HG03064 (cell line): Measurements from ENCODE around the gene SHISA9.

Experiments used
- ATAC-seq: cut with Tn5 transposase; IDR thresholded peaks from one replicate; pipeline ENCODE4 v1.9.1; 2021; ENCODE audit warnings: low read depth; ENCODE audit not compliant: unreplicated experiment

Gene SHISA9

DNA sequence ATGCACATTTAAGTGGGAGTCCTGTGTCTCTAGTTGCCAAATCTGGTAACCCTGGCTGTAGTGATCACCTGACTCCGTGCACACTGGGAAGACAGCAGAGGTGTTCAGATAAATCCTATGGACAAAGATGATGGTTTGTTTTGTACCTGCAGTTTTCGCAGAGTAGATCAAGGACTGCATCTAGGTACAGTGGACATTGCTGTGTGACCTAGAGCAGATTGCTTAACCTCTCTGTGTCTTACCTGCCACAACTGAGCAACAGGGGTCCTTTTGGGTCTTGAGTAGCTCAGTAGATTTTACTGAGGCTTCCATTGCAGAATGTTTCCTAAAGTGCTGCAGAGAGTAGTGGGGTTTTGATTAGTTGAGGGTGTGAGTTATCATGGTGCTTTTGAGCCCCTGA lies 160.8 kb downstream of the SHISA9 start:
- ATAC-seq = no peak

DNA sequence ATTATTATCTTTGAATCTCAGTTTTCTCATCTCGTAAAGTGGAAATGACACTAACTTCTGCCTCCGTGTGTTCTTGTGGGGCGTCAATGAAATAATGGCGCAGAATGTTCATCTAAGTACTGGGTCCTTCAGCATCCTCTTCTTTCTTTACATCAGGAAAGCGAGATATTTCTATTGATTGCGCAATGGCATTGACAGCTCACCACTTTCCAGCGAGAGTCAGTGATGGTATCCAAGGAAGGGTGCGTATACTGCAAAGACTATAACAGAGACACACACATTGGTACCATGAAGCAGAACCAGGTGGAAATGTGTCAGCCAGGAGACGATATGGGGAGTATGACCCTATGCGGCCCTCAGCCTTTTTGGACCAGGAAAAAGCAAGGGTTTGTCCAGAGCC lies 162.1 kb downstream of the SHISA9 start:
- ATAC-seq = no peak

DNA sequence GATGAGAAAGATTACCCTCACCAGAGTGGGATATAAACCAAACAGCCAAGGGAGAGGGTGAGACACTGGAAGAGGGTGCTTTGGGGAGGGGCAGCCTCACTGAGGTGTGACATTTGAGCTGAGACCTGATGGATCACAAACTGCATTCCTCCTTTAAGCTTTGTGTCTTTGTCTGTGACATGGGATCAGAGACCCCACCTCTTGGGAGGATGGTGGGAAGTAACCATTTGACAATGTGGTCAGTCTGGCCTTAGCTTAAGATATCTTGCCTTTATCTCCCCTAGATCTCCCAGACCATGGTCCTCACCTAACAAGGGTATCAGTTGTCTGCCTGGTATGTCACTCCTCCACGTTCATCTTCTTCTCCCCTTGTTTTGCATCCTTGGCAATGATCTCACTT lies 163.4 kb downstream of the SHISA9 start:
- ATAC-seq = no peak

DNA sequence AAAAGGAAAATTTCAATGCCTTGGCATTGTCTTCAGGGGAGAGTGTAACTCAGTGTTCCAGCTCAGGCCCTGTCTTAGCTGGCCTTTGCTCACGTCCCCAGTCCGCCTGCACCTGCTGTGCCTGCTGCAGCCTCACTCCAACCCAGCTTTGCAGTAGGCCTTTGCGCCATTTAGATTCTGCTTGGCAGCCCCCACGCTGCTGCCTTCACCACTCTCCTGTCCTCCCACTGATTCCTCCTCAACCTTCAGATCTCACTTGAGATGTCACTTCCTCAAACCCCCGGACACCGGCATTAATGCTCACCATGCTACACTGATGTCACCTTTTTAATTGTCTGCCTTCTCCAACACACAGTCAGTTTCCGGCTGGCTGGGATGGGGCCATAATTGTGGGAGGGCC lies 166.2 kb downstream of the SHISA9 start:
- ATAC-seq = no peak

DNA sequence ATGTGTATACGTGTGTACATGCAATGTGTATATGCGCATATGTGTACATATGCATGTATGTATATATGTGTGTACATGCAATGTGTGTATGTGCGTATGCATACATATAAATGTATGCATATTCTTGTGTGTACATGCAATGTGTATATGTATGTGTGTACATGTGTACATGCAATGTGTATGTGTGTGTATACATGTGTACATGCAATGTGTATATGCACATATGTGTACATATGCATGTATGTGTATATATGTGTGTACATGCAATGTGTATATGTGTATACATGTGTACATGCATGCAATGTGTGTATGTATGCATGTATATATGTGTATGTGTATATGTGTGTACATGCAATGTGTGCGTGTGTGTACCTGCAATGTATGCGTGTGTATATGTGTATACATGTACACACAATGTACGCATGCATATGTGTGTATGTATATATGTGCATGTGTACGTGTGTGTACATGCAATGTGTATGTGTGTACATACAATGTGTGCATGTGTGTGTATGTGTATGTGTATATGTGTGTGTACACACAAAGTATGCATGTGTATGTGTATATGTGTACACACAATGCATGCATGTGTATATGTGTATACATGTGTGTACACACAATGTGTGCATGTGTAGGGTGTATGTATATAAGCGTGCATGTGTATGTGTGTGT lies 167.7 kb downstream of the SHISA9 start:
- ATAC-seq = no peak

DNA sequence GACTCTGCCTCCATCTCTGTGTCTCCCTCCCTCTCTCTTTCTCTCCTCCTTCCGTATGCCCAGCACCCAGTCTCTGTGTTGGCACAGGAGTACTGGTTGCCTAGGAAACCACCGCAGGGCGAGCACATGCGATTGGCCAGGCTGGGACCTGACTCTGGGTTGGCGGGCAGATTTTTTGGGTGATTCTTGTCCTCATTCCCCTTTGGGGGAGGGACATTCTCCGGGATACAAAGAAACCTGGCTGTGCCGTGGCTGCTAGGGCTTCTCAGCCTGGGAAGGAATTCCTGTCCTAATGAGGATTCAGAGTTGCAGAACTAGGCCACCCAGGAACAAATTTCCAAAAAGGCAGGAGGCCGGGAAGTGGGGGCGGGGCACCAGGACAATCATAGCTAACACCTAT lies 168.9 kb downstream of the SHISA9 start:
- ATAC-seq = no peak

DNA sequence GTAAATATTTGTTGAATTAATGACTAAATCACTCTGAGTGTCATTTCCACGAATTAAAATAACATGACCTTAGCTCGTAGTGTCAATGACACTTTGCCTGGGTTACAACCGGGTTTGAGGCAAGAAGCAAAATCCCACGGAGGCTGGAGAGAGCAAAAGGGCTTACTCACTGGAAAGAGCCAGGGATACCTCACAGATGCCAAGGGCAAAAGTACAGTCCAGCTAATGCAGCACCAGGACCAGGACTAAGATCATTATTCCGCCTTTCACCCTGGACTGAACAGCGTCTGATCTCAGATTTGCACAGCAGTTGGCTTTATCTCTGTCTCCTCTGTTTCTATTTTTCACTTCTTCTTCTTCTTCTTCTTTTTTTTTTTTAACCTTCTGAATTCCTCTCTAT lies 175.5 kb downstream of the SHISA9 start:
- no peak for ATAC-seq

DNA sequence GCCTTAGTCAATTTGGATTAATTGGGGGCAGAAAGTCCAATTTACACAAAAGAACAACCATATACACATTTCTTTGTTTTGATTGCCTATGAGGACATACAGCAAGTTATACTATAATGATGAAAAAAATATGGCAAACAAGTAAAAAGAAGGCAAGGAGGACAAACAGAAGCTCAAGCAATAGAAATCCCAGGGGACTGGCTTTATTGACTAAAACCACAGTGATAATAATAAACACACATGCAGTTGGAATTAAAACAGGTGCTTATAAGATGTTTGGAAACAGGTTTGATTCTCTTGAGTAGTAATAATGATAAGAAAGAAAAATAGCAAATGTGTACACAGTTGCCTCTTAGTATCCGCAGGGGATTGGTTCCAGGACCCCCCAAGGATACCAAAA lies 176.4 kb downstream of the SHISA9 start:
- ATAC-seq = no peak

DNA sequence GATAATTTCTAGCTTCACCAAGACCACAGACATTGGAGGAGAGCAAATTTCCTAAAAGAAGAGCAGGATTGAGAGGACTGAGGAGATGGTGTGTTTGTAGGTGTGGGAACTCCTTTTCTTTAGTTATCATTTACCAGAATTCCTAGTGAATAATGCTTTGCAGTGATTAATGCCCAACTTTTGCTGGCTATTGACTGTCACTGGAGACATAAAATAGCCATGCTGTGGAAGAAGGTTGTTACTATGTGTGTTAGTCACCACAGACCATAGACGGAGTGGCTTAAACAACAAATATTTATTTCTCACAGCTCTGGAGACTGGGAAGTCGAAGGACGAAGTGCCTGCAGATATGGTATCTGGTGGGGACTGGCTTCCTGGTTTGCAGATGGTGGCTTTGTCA lies 179.1 kb downstream of the SHISA9 start:
- ATAC-seq = no peak

DNA sequence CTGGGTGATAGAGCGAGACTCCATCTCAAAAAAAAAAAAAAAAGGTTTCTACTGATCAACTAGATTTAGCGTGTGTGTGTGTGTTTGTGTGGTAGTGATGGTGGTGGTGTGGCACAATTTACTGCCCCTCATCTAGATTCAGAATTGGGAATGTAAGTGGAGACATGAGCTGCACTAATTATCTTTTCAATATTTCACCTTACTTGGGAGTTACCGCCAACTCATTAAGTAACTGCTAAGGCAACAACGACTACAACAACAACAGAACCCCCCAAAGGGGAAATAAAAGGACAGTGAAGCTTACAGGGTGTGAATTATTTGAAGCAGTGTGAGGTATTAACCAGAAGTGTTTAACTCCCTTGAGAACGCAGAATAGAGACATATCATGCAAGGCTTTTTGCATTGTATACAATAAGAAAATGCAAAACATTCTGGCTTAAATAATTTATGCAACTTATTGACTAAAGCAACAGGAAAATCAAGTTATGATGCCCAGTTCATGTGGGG lies 180.5 kb downstream of the SHISA9 start:
- no peak for ATAC-seq

DNA sequence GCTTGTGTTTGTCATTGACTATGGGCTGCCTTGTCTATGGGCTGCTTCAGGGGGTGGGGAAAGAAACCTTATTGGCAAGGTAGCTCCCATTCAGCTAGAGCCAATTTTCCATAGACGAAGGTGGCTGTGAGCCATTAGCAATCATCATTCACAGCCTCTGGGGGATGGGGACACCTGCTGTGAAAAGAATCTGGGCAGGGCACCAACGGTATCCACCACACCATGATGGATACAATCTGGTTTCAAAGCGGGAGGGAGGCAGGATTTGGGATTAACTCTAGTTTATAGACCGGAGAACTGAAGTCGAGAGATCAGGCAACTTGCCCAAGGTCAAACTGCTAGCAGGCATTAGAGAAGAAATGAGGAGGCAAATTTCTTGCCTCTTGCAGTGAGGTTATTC lies 182.3 kb downstream of the SHISA9 start:
- ATAC-seq = no peak

DNA sequence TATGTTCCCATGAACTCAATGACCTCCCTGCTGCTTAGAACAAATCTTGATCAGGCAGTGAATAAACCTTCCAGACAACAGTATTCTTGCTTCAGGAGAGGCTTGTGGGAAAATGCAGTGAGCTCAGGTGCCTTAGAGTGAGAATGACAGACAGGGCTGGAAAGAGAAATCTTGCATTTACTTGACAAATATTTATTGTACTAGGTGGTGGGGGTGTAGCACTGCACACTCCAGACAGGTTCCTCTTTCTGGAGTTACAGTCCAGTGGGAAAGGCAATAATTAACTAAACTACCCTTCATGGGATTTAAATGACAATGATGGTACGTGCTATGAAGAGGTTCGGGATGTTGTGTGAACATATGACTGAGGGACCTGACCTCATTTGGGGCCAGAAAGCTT lies 182.9 kb downstream of the SHISA9 start:
- ATAC-seq = no peak

DNA sequence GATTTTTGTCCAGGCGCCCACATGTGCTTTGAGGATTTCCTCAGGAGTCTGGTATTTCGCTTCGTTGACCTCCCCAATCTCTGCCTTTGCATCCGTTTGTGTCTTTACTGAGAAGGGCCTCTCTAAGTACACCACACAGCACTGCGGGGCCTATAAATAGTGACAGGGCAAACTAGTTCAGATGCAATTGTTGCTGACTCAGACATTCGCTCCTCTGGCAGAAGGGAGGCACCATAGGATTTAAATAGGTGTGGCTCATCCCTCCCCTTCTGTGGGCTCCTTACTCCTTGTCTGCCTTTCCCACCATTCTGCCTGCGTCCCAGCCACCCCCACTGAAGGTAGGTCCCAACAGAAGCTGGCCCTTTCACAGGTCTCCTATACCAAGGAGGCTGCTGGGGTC lies 192.3 kb downstream of the SHISA9 start:
- no peak for ATAC-seq

DNA sequence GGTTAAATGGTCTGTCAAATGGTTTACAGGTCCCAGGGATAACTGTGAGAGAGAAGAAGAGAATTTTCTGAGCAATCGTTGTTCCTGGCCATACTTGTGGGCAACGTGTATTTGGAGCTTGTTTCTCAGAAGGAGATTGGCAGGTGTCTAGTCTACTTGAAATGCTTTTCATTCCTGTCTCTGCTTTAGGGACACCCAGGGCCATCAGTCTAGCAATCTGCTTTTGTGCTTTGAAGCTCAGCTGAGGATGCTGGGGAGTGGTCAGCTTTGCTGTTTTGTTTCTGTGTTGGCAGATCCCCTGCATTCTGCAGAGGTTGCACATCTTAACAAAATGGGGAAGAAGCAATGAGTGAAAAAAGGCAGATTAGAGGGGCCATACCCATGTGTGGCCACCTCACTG lies 193.7 kb downstream of the SHISA9 start:
- ATAC-seq = no peak

DNA sequence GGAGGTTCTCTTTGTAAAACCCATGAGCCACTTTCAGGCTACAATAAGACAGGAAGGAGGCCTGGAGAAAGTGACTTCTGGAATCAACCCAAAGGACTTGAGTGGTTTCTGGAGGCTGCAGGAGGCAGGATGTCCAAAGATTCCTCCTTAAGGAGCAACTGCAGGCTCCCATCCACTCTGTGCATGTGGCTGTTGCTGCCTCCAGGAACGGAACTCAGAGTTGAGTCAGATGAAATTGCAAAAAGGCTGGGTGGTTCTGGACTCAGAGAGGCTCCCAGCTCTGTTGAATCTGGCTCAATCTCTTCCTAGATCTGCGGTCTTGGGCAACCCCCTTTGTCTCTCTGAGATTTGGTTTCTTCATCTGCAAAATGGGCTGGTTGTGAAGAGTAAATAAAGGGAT lies 197.1 kb downstream of the SHISA9 start:
- no peak for ATAC-seq

DNA sequence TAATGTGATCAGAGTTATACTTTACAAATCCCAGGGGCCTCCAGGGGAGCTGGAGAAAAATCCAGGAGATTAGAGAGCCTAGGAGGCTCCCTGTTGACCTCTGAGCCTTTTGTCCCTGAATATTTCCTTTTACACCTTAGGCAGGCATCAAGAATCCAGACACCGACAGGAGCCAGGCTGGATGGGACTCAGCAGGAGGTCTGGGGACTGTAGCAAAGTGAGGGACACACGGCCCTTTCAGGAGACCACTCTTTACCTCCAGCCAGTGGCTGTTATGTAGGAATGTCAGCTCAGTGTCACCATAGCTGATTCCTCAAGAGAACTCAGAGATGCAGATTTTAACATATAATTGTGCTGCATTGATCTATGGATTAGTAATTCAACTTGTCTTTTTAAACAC lies 198.4 kb downstream of the SHISA9 start:
- ATAC-seq = no peak

DNA sequence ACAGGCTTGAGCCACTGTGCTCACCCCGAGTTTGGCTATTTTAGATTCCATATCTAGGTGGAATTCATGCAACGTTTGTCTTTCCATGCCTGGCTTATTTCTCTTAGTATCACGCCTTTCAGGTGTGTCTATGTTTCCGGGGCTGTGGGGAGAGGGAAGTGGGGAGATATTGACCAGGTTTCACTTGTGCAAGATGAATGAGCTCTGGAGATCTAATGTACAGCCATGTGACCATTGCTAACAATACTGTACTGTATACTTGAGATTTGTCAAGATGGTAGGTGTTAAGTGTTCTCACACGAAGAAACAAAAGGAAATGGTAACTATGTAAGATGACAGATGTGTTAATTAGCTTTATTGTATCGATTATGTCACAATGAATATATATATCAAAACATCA lies 199.6 kb downstream of the SHISA9 start:
- ATAC-seq = no peak

DNA sequence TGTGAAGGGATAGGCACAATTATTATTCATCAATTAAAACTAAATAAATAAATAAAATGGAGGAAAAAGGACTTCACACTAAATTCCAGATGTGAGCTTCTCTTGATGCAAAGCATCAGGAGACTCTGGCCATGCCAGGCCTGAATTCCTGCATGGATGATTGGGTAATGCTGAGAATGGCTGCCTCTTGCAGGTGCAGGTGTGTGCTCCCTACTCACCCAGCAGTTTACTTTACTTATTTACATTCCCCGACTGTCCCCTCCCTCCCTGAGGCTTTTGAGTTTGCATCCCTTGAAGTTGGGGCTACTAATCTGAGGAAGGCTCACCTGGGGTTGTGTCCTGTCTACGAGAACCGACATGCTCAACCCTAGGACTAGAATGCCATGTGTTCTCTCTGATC lies 200.4 kb downstream of the SHISA9 start:
- no peak for ATAC-seq

DNA sequence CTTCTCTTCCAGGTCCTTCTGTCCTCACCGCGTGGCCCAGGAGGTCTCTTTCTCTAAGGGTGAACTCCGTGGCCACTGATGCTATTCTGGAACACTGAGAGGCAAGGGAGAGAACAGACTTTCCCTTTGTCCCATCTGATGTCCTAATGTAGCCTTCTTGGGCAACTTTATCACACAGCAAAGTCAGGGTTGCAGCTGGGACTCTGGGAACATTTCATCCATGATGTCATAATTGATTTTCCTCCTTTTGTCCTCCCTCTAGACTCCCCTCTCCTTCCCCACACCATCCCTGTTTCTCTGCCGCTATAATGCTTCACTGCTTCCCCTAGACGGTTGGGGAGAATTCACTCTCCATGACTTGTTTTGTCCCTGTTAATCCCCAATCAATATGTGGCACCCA lies 201.0 kb downstream of the SHISA9 start:
- no peak for ATAC-seq

DNA sequence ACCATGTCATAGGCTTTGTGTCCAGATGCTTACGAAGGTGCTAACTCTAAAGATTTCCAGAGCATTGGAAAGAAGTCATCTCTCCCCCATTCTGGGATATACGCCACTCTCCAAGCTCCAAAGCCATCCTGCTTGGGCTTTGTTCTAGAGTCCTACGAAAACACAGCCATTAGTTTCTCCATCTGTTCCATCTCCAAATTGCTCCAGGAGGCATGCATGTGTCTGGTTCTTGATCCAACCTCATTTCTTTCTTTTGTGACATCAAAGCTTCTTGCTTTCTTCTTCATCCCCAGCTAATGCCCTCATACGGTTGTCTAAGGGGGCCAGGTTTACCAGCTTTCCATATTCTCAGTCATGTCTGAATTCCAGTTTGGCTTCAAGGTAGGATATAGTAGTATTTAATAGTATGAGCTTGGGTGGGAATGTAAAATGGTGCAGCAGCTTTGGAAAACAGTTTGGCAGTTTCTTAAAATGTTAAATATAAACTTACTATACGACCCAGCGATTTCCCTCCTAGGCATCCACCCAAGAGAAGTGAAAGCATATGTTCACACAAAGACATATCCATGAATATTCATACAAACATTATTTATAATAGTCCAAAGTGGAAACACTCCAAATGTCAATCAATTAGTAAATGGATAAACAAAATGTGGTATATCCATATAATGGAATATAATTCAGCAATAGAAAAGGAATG lies 202.6 kb downstream of the SHISA9 start:
- no peak for ATAC-seq

DNA sequence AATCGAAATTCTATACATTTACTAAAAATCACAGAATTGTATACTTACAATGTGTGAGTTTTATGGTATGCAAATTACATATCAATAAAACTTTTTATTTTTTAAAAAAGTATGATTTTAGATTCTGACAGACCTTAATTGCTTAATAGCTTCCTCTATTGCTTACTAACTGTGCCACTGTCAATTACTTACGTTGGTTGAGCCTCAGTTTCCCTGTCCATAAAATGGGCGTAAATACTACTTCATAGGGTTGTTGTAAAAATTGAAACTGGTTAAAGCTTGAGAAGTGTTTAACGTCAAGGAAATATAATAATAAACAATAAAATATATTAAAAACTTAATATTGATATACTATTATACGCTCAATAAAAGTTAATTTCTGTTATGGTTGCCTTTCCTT lies 203.4 kb downstream of the SHISA9 start:
- no peak for ATAC-seq

DNA sequence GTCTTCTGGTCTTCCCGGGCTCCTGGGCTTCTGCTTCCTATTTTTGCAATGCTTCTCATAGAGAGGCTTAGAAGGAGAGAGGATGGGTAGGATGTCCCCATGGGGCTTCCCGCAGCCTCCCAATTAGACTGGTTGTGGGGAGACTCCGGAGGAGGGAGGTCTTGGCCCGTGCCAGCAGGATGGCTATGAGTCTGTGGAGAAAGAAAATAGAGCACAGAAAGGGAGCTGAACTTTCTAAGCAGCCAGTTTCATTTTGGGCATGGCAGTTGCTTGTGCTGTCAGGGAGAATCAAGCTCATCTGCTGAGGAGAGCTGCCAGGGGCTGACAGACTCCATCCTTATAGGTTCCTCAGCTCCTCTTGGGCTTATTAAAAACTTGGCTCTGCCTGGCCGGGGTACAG lies 204.0 kb downstream of the SHISA9 start:
- ATAC-seq = no peak
